GM23338 (cell line): ENCODE data around the gene PDK3. TPM values are rescaled to one million over a fixed set of nuclear protein-coding genes. Genes with fewer than 3 reads are reported as not detected.

Experiments
- ATAC-seq: fragments of 200-7000 bp; cut with Tn5 transposase; 3 replicates; pipeline ENCODE4 v1.9.1; 2020
- DNase-seq: peaks from one replicate; pipeline ENCODE4 v3.0.0-alpha.2; 2015; ENCODE audit warnings: low spot score
- H2AFZ ChIP-seq: fragments of 200-600 bp; sonication (generic); 2 replicates; pipeline ENCODE4 v1.8.0; 2016; ENCODE audit warnings: antibody characterized with exemption, mild to moderate bottlenecking, moderate library complexity
- H3F3A ChIP-seq: fragments of 200-600 bp; sonication (generic); replicated peaks from 2 replicates; pipeline ENCODE4 v1.8.0; 2017; ENCODE audit warnings: antibody characterized with exemption, mixed run types, low read depth
- H3K27ac ChIP-seq: fragments of 200-600 bp; sonication (generic); 2 replicates; pipeline ENCODE4 v1.6.1; 2016; ENCODE audit warnings: low read depth
- H3K27me3 ChIP-seq: fragments of 200-600 bp; sonication (generic); 2 replicates; pipeline ENCODE4 v1.8.0; 2016; ENCODE audit warnings: mild to moderate bottlenecking, mixed run types, moderate library complexity; ENCODE audit not compliant: insufficient read depth
- H3K36me3 ChIP-seq: fragments of 200-600 bp; sonication (generic); 2 replicates; pipeline ENCODE4 v1.8.0; 2016; ENCODE audit warnings: mild to moderate bottlenecking; ENCODE audit not compliant: insufficient read depth
- H3K4me1 ChIP-seq: fragments of 200-600 bp; sonication (generic); 2 replicates; pipeline ENCODE4 v1.8.0; 2016; ENCODE audit warnings: mild to moderate bottlenecking, moderate library complexity; ENCODE audit not compliant: insufficient read depth
- H3K4me2 ChIP-seq: fragments of 200-600 bp; sonication (generic); 2 replicates; pipeline ENCODE4 v1.7.1; 2017; ENCODE audit warnings: mixed run types
- H3K4me3 ChIP-seq: fragments of 200-600 bp; sonication (generic); 2 replicates; pipeline ENCODE4 v1.6.1; 2016; ENCODE audit warnings: mixed run types
- H3K79me2 ChIP-seq: fragments of 200-600 bp; sonication (generic); replicated peaks from 2 replicates; pipeline ENCODE4 v1.8.0; 2017; ENCODE audit warnings: mild to moderate bottlenecking; ENCODE audit not compliant: insufficient read depth
- H3K9me2 ChIP-seq: fragments of 200-600 bp; sonication (generic); 2 replicates; pipeline ENCODE4 v1.8.0; 2017; ENCODE audit not compliant: insufficient read depth
- H4K20me1 ChIP-seq: fragments of 200-600 bp; sonication (generic); replicated peaks from 2 replicates; pipeline ENCODE4 v1.8.0; 2017; ENCODE audit warnings: mild to moderate bottlenecking; ENCODE audit not compliant: insufficient read depth
- H3K27ac Mint-ChIP-seq: 2 replicates; pipeline ENCODE4 v1.8.0; 2020; ENCODE audit warnings: inconsistent platforms, mild to moderate bottlenecking, moderate library complexity, mixed read lengths
- H3K27me3 Mint-ChIP-seq: 3 replicates; pipeline ENCODE4 v1.8.0; 2022; ENCODE audit warnings: low read depth, mild to moderate bottlenecking, moderate library complexity, mixed read lengths, inconsistent platforms; ENCODE audit not compliant: insufficient read depth, poor library complexity
- H3K36me3 Mint-ChIP-seq: 3 replicates; pipeline ENCODE4 v1.8.0; 2021; ENCODE audit warnings: low read depth, mild to moderate bottlenecking, inconsistent platforms, moderate library complexity, mixed read lengths
- H3K4me1 Mint-ChIP-seq: 3 replicates; pipeline ENCODE4 v1.8.0; 2020; ENCODE audit warnings: mild to moderate bottlenecking, inconsistent platforms, mixed read lengths
- H3K4me3 Mint-ChIP-seq: 3 replicates; pipeline ENCODE4 v1.8.0; 2021; ENCODE audit warnings: moderate library complexity, mild to moderate bottlenecking, inconsistent platforms, mixed read lengths
- H3K9me3 Mint-ChIP-seq: 3 replicates; pipeline ENCODE4 v1.8.0; 2020; ENCODE audit warnings: moderate library complexity, mild to moderate bottlenecking, inconsistent platforms, mixed read lengths
- CREB1 ChIP-seq: fragments of 250-450 bp; sonication (Bioruptor Pico); IDR thresholded peaks from 2 replicates; pipeline ENCODE4 v1.5.0; 2020; ENCODE audit warnings: low read depth, mild to moderate bottlenecking, moderate library complexity
- CTCF ChIP-seq, 2 experiments: fragments of 200-600 bp in 1 of 2; sonication (generic) in 1 of 2; conservative IDR thresholded peaks; 2 replicates each; pipeline versions ENCODE4 v1.5.1 to v1.6.1; 2016 to 2017; ENCODE audit warnings: antibody characterized with exemption in 2 of 2, low read depth in 2 of 2, mild to moderate bottlenecking in 2 of 2, moderate library complexity in 1 of 2
- EZH2 ChIP-seq: fragments of 200-600 bp; sonication (generic); IDR thresholded peaks from one replicate; pipeline ENCODE4 v1.8.0; 2017; ENCODE audit warnings: antibody characterized with exemption, mild to moderate bottlenecking, low read depth; ENCODE audit not compliant: unreplicated experiment
- EZH2phosphoT487 ChIP-seq: fragments of 200-600 bp; sonication (generic); IDR thresholded peaks from one replicate; pipeline ENCODE4 v1.8.1; 2018; ENCODE audit warnings: antibody characterized with exemption; ENCODE audit not compliant: unreplicated experiment
- JUNB ChIP-seq: IDR thresholded peaks from one replicate; pipeline ENCODE4 v1.6.1; 2016; ENCODE audit warnings: antibody characterized with exemption; ENCODE audit not compliant: unreplicated experiment
- NANOG ChIP-seq: IDR thresholded peaks from 2 replicates; pipeline ENCODE4 v1.6.1; 2016; ENCODE audit warnings: antibody characterized with exemption, borderline replicate concordance
- POLR2AphosphoS5 ChIP-seq: IDR thresholded peaks from 2 replicates; pipeline ENCODE4 v1.6.1; 2016; ENCODE audit warnings: antibody characterized with exemption, low read depth
- STAT1 ChIP-seq: IDR thresholded peaks from one replicate; pipeline ENCODE4 v1.6.1; 2016; ENCODE audit warnings: antibody characterized with exemption; ENCODE audit not compliant: unreplicated experiment
- ZNF114 ChIP-seq: fragments of 250-450 bp; sonication (Bioruptor Pico); IDR thresholded peaks from 2 replicates; pipeline ENCODE4 v1.5.0; 2020; ENCODE audit warnings: mild to moderate bottlenecking, moderate library complexity
- ZNF331 ChIP-seq: fragments of 250-450 bp; sonication (Bioruptor Pico); IDR thresholded peaks from 2 replicates; pipeline ENCODE4 v1.5.0; 2020; ENCODE audit warnings: low read depth, mild to moderate bottlenecking, moderate library complexity
- polyA plus RNA-seq: library from polyadenylated mRNA; unstranded; fragments of >200 nt; fragmentation: Nextera tagmentation; extraction: Ambion mirVana; gene quantifications from 2 replicates; pipeline ENCODE4 v1.2.1, GENCODE V29; 2016
- total RNA-seq: library from RNA; depleted of rRNA; stranded (reverse); fragments of >200 nt; shearing (Covaris generic); gene quantifications from 2 replicates; pipeline ENCODE4 v1.2.3, GENCODE V29; 2014
- TF ChIP-seq, protein P1 (sequence below): IDR thresholded peaks from 2 replicates; pipeline ENCODE4 v1.6.1; 2016; ENCODE audit warnings: antibody characterized with exemption

Gene PDK3
- total and polyA plus RNA-seq, 2 experiments from 2014 or later, result 35.7 to 51.2 TPM

DNA sequence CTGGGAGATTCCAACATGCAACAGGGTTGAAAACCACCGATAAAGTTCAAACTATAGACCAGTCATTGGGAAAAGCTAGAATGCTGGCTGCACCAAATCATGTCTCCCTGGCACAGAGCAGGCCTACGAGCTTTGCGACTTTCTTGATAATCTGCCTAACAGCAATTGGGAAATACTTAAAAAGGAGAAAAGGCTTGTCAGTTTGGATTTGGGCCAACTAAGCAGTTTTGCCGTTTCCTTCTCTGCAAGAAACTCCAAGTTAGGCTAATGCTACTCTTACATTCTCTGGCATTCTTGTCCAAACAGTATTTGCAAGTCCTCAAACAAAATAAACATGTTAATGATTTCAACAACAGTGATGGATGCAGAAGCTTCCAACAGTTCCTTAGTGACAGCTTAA lies 87.9 kb downstream of the PDK3 start:
- DNase-seq, result no peak
- Histone ChIP-seq H3K36me3 (no peaks in the 10 kb centered on the region), H3K4me2 (no peak overlapping the region), H3K9me2 (no peaks in the 10 kb centered on the region), H4K20me1 (no peaks in the 10 kb centered on the region), H2AFZ (no peak overlapping the region), H3F3A (no peaks in the 10 kb centered on the region), H3K27ac (no peak overlapping the region), H3K4me3 (no peak overlapping the region), H3K4me1 (peaks cover 3% of the 10 kb centered on the region; the same call in 1 of the 2 replicates), H3K79me2 (no peaks in the 10 kb centered on the region), H3K27me3 (no peaks in the 10 kb centered on the region)
- H3K4me3 Mint-ChIP-seq, result no peak overlapping the region
- H3K36me3 Mint-ChIP-seq, result no peaks in the 10 kb centered on the region
- ATAC-seq, result no peak
- no peak overlapping the region for H3K27ac Mint-ChIP-seq
- TF ChIP-seq EZH2phosphoT487, result no peak
- TF ChIP-seq ZNF114, result no peak
- TF ChIP-seq NANOG, result no peak
- no peak for TF ChIP-seq POLR2AphosphoS5
- no peak for TF ChIP-seq STAT1
- no peak for TF ChIP-seq ZNF331
- TF ChIP-seq, protein P1, sequence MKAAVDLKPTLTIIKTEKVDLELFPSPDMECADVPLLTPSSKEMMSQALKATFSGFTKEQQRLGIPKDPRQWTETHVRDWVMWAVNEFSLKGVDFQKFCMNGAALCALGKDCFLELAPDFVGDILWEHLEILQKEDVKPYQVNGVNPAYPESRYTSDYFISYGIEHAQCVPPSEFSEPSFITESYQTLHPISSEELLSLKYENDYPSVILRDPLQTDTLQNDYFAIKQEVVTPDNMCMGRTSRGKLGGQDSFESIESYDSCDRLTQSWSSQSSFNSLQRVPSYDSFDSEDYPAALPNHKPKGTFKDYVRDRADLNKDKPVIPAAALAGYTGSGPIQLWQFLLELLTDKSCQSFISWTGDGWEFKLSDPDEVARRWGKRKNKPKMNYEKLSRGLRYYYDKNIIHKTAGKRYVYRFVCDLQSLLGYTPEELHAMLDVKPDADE, result no peak
- TF ChIP-seq JUNB, result no peak
- no peak for TF ChIP-seq CTCF (conservative IDR thresholded peaks at IDR 0.05; ENCODE audit: low read depth in 2 of 2)
- no peaks in the 10 kb centered on the region for H3K9me3 Mint-ChIP-seq
- H3K27me3 Mint-ChIP-seq, result peaks cover under 1% of the 10 kb centered on the region
- peaks cover 2% of the 10 kb centered on the region; the same call in 2 of the 3 replicates for H3K4me1 Mint-ChIP-seq

- no peak overlapping the region for H3K27ac ChIP-seq
- H3F3A ChIP-seq, result no peaks in the 10 kb centered on the region
- Mint-ChIP-seq H3K4me1 (no peaks in the 10 kb centered on the region), H3K27me3 (peaks cover 2% of the 10 kb centered on the region), H3K36me3 (peaks cover 8% of the 10 kb centered on the region; the same call in 2 of the 3 replicates), H3K27ac (no peak overlapping the region), H3K4me3 (no peak overlapping the region), H3K9me3 (no peaks in the 10 kb centered on the region)
- H2AFZ ChIP-seq, result no peak overlapping the region
- peak; percentile 28; the same call in 1 of the 3 replicates for ATAC-seq
- H3K27me3 ChIP-seq, result no peaks in the 10 kb centered on the region
- no peaks in the 10 kb centered on the region for H3K79me2 ChIP-seq
- DNase-seq, result peak; percentile 43
- H3K36me3 ChIP-seq, result no peaks in the 10 kb centered on the region
- H3K4me3 ChIP-seq, result no peak overlapping the region
- no peaks in the 10 kb centered on the region for H4K20me1 ChIP-seq
- no peak overlapping the region for H3K4me2 ChIP-seq
- no peaks in the 10 kb centered on the region for H3K9me2 ChIP-seq
- no peaks in the 10 kb centered on the region for H3K4me1 ChIP-seq
- TF ChIP-seq EZH2 (no peak), CTCF (conservative IDR thresholded peaks at IDR 0.05; ENCODE audit: low read depth in 2 of 2) (peak; percentile 49 to 52), NANOG (no peak), CREB1 (no peak), STAT1 (no peak)
Measured at GRCh38 chrX:24561121-24561520, 96.0 kb downstream of the PDK3 start.
